GM19328 (cell line): ENCODE measurements around the gene FAR2.

Experiments
- ATAC-seq: cut with Tn5 transposase; IDR thresholded peaks from one replicate; pipeline ENCODE4 v1.9.1; 2021; ENCODE audit warnings: mild to moderate bottlenecking, moderate library complexity; ENCODE audit not compliant: unreplicated experiment

Gene FAR2

DNA sequence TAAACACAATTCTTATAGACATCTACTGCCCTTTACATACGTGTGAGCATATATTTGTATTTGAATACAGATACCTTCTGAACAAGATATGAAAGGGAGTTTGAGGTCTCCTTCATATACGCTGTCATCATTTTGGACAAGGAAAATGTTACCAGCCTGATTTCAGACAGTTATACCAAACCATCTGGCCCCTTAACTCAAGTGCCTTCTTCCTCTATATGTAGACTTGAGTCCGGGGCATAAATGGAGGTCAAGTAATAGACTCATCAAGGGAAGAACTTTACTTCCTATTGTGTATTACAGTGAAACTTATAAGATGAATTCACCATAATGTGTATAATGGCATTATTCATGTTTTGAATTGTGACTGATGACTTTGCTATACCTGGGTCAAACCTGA lies 52.2 kb downstream of the FAR2 start:
- no peak for ATAC-seq

- no peak for ATAC-seq
Observed at GRCh38 chr12:29201746-29202145, 52.7 kb downstream of the FAR2 start.

- no peak for ATAC-seq
Observed at GRCh38 chr12:29204521-29204920, 55.4 kb downstream of the FAR2 start.

GRCh38 chr12:29207120-29207519 lies 58.0 kb downstream of the FAR2 start:
- ATAC-seq, result no peak

DNA sequence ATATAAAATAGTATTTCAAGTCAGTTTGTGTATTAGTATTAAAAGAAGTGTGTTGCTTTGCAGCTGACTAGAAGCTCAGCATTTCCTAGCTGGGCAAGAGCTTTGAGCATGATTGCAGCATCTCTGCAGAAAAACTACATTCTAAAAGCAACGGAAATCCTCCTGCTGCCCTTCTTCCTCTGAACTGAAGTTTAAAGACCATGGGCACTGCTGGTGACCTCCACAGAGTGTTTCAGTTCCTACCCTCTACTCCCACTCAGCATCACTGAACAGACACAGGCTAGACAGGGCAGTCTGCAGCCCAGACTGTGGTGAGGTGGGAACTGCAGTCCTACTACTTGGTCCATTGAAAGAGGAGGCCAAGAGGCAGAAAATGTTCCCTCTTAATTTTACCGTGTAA lies 59.0 kb downstream of the FAR2 start:
- no peak for ATAC-seq

DNA sequence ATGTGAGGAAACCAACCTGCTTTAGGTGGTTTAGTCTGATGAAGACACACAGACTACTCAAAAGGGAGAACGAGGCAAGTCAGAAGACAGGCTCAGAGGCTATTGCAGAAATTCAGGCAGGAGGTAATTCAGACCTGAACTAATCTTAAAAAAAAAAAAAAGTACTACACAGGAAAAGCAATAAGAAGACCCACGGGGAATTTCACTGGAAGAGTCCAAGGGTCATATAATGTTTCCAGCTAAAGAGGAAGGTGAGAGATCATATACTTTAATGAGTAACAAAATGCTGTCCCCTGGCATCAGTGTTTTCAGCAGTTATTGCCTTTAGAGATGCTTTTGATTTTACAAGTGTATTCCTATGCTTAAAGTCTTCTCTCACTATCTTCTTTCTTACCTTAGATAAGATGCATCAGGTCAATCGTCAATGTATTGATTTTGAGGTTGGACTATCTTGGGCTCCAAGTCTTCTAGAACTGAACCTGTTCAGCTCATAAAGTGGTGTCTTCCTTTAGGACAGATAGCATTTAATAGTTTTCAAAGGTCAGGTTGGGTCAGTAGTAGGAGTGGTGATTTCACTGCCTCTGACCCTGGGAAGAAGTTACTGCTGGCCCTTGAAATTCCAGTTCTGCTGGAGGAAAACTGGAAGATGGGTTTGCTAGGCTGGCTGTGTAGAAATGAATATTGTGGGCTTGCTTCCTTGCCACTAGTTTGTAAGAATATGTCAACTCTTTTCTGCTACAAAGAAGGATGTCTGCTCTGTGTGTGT lies 60.0 kb downstream of the FAR2 start:
- ATAC-seq, result no peak

DNA sequence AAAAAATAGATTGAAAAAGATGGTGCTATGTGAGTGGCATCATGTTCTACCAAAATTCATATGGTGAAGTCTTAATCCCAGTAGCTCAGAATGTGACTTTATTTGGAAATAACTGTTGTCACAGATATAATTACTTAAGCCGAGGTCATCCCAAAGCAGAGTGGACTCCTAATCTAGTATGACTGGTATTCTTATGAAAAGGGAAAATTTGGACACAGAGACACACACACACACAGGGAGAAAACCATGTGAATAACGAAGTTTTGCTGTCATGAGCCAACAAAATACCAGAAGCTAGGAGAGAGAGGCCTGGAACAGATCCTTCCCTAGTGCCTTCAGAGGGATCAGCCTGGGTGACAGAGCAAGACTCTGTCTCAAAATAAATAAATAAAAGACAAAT lies 62.6 kb downstream of the FAR2 start:
- ATAC-seq, result no peak

DNA sequence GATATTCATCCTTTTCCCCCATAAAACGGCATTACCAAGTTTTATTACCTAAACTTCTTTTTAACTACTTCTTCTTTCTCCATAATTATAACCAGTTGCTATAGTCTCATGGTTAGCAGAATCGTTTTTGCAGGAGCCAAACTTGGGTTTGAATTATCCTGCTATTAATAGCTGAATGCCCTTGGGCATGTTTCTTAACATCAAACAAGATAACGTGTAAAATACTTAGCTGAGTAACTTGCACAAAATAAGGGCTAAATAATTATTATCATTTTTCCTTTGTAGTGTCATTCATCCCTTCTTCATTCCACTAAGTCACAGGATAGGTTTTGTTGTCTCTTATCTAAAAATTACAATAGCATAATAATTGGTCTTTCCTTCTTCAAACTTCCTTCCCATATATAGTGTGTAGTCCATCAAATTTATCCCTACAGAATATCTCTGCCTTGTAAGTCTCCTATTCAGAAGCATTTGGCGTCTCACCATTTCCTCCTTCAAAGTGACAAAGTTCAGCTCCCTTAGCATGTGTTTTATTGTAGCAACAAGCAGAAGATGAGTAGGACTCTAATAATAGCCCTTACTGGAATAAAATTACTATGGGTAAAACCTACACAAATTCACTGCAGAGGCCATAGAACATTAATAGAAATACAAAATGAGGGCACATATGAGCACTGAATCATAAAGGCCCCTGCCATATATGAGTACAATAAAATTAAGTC lies 63.8 kb downstream of the FAR2 start:
- ATAC-seq, result no peak

DNA sequence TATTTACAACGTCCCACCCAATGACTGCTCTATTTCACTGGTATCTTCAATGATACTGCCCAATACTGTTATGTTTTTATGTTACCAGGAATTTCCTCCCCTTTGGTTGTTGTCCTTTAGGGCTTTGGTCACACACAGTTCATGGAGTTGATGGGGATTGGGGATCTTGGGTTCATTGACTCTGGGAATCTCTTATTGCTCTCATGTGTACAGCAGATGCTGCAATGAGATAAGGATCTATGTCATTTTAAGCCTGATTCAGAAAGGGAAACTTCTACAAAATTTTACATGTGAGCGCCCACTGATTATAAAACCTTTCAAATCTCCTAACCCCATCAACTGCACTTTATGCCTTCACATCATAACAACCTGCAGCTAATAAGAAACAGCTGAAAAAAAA lies 67.2 kb downstream of the FAR2 start:
- no peak for ATAC-seq

GRCh38 chr12:29216797-29217575 lies 67.9 kb downstream of the FAR2 start:
- no peak for ATAC-seq

GRCh38 chr12:29220632-29221336 lies 71.7 kb downstream of the FAR2 start:
- no peak for ATAC-seq

- ATAC-seq, result no peak
Observed at GRCh38 chr12:29222200-29222599, 73.1 kb downstream of the FAR2 start.

- no peak for ATAC-seq
Observed at GRCh38 chr12:29223426-29223825, 74.3 kb downstream of the FAR2 start.

GRCh38 chr12:29223956-29224543 lies 75.0 kb downstream of the FAR2 start:
- no peak for ATAC-seq

GRCh38 chr12:29224572-29224971 lies 75.5 kb downstream of the FAR2 start:
- ATAC-seq, result no peak

- no peak for ATAC-seq
Observed at GRCh38 chr12:29225834-29226233, 76.8 kb downstream of the FAR2 start.

- no peak for ATAC-seq
Observed at GRCh38 chr12:29226616-29227015, 77.5 kb downstream of the FAR2 start.

GRCh38 chr12:29228474-29229157 lies 79.5 kb downstream of the FAR2 start:
- ATAC-seq, result no peak

DNA sequence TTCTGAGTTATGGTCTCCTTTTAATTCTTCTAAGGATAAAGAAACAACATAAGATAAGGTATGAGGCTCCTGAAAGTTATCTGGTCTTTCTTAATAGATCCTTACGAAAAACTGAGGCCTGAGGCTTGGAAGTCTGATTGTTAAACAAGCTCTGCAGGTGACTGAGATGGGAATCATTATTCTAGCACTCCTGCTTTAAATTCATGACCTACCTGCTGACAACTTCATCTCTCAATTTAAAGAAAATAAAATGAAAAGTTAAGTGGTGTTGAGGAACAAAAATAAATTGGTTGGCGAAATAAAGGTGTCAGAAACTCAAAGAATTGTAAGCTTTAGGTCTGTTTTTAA lies 80.1 kb downstream of the FAR2 start:
- no peak for ATAC-seq

DNA sequence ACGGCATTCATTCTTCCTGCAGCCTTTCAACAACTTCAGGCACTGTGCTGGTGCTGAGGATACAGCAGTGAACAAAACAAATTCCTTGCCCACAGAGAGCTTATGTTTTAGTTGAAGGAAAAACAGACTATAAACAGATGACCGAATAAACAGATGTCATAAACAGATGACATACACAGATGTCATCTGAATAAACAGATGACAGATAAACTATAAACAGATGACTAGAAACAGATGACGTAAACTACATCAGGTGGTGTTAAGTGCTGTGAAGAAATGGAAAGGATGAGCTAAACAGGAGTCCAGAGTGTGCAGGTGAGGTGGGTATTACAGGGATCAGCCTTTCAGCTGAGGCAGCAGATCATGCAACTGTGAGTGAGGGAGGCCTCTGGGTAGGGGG lies 80.9 kb downstream of the FAR2 start:
- ATAC-seq, result no peak
